GM23248 (cell line): ENCODE results near the gene CDHR5.

Experiments
- EZH2 ChIP-seq: fragments of 200-600 bp; sonication (generic); IDR thresholded peaks from 2 replicates; pipeline ENCODE4 v1.6.1; 2018; ENCODE audit warnings: antibody characterized with exemption, mild to moderate bottlenecking; ENCODE audit not compliant: insufficient read depth, poor library complexity, severe bottlenecking
- EZH2phosphoT487 ChIP-seq: fragments of 200-600 bp; sonication (generic); IDR thresholded peaks from 2 replicates; pipeline ENCODE4 v1.6.1; 2018; ENCODE audit warnings: antibody characterized with exemption, moderate library complexity, mild to moderate bottlenecking, low read depth; ENCODE audit not compliant: insufficient read depth

GRCh38 chr11:616320-617198 lies 8.2 kb downstream of the CDHR5 start:
- TF ChIP-seq EZH2 (no peak), EZH2phosphoT487 (no peak)
